Activated T-helper 1 cell treated with anti-CD3 and anti-CD28 coated beads, Interleukin-2, amount 50 U/mL, for 16 hours (primary cell): Measurements from ENCODE around the gene SNX18.
"Not testable (repeated sequence)": the region's sequence is repeated elsewhere in the genome, so short reads cannot be mapped to it uniquely, and the experiment has no call there.

ENCODE experiments used
- DNase-seq, 2 donors: peaks; one replicate each; pipeline ENCODE4 v3.0.0-alpha.2; 2020; ENCODE audit warnings: low read depth in 1 of 2, low spot score in 1 of 2

The SNX18 gene, protein sequence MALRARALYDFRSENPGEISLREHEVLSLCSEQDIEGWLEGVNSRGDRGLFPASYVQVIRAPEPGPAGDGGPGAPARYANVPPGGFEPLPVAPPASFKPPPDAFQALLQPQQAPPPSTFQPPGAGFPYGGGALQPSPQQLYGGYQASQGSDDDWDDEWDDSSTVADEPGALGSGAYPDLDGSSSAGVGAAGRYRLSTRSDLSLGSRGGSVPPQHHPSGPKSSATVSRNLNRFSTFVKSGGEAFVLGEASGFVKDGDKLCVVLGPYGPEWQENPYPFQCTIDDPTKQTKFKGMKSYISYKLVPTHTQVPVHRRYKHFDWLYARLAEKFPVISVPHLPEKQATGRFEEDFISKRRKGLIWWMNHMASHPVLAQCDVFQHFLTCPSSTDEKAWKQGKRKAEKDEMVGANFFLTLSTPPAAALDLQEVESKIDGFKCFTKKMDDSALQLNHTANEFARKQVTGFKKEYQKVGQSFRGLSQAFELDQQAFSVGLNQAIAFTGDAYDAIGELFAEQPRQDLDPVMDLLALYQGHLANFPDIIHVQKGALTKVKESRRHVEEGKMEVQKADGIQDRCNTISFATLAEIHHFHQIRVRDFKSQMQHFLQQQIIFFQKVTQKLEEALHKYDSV

DNA sequence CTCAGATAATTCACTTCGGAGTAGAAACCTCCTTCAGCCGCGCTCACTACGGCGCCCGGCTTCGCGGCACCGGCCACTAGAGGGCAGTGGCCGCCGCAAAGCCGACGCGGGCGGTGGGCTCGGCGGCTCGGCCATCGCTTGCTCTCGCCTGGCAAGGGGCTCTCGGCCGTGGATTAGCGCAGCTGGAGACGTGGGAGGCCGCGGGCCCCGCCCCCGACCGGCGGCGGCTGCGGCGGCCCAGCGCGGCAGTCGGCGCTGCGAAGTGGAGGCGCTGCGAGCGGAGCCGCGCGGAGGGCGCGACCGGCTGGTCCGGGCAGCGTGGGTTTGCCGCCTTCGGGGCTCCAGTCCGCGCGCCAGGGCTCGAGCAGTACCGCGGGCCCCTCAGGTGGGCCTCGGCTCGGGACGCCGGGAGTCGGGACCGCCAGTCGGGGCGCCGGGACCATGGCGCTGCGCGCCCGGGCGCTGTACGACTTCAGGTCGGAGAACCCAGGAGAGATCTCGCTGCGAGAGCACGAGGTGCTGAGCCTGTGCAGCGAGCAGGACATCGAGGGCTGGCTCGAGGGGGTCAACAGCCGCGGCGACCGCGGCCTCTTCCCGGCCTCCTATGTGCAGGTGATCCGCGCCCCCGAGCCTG lies at the start of gene SNX18:
SNX18 (plus strand) TSS at position 248 of the 634 bp plus-strand sequence; CDS start at position 442, 194 bp downstream.
- peak; percentile 83 to 89 for DNase-seq

- no peak for DNase-seq
These were observed 47.9 kb upstream of the SNX18 start for GRCh38 chr5:54469622-54470021.

GRCh38 chr5:54470128-54470527 lies 47.4 kb upstream of the SNX18 start:
- no peak for DNase-seq

DNA sequence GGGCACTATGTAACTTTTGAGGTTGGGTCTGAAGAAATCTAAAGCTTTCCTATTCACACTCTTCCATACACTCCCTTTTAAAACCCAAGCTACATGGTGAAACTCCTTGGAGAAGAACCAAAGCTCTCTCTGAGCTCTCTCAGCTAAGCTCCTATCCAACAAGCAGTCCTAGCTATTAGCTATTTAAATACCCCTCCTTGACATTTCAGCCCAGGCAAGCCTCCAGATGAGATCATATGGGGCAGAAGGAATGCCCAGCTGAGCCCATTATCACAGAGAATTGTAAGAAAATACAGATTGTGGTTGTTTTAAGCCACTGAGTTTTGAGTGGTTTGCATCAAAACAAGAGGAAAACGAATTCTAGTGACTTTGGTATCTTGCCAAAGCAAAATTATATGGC lies 46.9 kb upstream of the SNX18 start:
- DNase-seq, result no peak

- no peak for DNase-seq
These were observed 46.2 kb upstream of the SNX18 start for GRCh38 chr5:54471398-54471797.

DNA sequence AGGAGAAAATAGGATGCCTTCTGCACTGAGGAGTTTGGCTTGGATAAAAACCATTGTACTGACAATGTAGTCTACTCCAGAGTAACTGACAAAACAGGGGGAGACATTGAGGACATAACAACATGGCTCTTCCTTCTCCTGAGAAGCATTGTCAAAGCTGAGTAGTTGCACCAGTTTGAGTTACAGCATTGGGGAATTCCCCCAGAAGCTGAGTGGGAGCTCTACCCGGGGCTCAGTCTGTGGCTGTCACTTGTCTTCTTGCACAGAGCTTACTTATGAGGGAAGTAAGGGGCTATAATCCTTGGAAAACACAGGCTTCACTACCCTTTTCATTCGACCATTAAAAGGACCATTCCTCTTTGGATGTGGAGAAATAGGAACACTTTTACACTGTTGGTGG lies 40.9 kb upstream of the SNX18 start:
- no peak for DNase-seq

DNA sequence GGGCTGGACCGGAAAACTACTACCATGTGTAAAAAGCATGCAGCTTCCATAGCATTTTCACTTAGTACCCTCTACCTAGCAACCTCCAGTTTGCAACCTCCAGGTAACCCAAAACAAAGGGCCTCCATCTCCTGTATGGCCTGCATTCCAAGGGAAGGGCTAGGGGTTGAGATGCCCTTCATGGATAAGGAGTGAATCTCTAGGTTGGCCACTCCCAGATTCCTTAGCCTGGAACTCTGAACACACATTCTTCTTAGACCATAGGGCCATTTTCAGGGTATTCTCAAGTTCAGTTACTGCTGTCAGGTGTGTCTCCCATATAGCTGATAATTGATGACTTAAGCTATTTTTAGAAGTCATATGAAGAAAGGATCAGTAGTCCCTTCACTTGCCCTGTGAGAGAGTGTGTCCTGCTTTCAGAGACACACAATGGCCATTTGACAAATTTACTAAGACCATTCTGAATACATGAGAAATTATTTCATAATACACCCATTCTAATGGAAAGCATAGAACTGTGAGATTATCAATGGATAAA lies 39.5 kb upstream of the SNX18 start:
- DNase-seq, result no peak

GRCh38 chr5:54480296-54480695 lies 37.3 kb upstream of the SNX18 start:
- DNase-seq, result no peak

DNA sequence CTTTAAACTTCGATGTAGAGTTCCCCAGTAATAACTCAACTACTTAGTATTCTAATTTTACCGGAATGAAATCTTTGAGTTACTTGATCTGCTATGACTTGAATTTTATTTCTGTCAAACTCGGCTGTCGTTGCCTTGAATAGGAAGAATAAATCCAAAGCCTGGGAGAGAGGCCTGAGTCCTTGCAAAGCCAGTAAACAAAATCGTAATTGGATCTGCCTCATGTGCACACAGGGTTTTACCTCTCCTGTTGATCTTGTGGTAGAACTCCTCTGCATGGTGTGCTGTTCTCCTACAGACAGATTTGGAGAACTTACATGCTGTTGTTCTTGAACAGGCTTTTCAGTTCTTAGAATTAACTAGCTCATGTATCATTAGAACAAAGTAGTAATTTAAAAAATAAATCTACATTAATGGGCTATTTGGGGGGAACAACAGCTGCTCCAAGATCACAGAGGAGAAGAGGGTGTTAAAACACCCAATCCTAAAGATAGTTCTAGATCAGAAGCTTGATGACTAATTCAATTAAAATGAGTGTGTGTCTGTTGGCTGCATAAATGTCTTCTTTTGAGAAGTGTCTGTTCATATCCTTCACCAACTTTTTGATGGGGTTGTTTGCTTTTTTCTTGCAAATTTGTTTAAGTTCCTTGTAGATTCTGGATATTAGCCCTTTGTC lies 33.2 kb upstream of the SNX18 start:
- DNase-seq, result no peak

GRCh38 chr5:54485659-54486058 lies 31.9 kb upstream of the SNX18 start:
- DNase-seq, result not testable (repeated sequence)

DNA sequence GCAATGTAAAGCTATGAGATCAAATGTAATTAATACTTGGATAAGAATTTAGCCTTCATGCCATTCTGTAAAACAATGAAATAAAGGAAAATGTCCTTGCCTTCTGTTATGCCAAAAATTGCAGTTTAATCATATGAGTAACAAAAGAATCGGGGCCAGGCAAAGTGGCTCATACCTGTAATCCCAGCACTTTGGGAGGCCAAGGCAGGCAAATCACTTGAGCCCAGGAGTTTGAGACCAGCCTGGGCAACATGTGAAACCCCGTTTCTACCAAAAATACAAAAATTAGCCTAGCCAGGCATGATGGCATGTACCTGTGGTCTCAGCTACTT lies 27.9 kb upstream of the SNX18 start:
- DNase-seq, result not testable (repeated sequence)

- no peak for DNase-seq
These were observed 26.2 kb upstream of the SNX18 start for GRCh38 chr5:54491326-54491725.

DNA sequence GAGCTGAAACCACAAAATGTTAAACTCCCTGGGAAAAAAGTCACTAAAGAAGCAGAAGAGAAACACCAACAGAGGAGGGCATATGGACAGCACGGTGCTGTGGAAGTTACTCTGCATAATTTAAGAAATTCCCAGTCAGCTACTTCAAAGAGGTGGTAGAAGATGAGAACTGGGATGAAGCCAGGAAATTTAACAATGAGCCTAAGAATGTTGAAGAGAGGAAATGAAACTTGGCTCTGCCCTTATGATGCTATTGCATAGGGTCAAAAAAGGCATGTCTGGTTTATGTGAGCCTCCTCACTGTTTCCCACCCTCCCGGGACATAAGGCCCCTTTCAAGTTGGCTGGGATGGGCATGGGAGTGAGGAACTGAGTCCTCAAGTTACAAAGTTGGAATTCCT lies 25.4 kb upstream of the SNX18 start:
- DNase-seq, result no peak

DNA sequence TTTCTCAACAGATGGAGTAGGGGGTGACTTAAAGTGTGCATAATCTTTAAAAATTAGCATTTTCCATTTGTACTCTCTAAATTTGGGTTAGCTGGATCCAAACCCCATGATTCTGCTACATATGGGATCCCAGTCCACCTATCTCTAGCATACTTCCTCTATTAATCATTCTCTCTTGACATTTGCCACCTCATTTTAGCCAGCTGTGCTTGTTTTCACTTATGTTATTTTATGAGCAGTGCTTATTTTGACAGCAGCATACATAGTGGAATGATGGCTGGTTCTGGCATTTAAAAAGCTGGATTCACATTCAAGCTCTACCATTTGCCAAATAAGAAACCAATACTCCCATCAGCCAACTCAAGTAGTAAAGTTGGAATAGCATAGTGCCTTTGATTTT lies 22.5 kb upstream of the SNX18 start:
- DNase-seq, result no peak

- no peak for DNase-seq
These were observed 3.3 kb upstream of the SNX18 start for GRCh38 chr5:54514291-54514690.

DNA sequence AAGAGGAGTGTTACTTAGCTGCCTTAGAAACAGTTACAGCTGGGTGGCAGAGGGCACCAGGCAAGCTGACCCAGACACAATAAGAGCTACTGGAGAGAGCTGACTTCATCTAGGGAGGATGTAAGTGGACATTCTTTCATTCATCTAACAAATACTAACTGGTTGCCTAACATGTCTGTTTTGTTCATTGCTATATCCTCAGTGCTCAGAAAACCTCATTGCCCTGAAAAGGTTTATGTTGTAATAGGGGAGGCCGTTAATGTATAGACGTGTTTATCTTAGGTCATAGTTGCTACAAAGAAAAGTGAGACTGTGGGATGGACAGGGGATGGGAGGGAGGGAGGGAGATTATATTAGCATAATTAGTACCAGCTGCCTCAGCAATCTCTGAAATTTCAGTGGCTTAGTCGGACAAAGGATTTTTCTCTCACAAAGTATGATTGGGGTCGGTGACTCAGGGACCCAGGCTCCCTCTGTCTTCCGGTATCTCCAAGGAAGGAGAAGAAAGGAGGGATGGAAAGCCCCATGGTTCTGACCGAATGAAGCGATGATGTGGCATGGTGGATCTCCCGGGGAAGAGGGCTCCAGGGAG lies 2.6 kb upstream of the SNX18 start:
- DNase-seq, result no peak

DNA sequence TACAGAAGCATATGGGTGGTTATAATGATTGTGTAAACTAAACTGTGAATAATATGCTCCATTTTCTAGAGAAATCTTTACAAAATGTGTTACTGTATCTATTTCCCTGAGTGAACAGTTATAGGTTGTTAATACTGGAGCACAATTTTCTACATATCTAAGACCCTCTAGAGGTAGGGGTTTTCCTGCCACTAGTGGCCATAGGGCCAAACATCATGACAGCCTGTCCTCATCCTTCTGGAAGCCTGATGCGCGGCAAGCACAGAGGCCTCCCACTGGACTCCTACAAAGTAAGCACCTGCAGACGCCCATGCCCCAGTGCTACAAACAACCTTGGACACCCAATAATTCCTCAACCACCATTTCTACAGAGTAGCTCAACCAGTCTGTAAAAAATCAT lies 1.9 kb upstream of the SNX18 start:
- no peak for DNase-seq

DNA sequence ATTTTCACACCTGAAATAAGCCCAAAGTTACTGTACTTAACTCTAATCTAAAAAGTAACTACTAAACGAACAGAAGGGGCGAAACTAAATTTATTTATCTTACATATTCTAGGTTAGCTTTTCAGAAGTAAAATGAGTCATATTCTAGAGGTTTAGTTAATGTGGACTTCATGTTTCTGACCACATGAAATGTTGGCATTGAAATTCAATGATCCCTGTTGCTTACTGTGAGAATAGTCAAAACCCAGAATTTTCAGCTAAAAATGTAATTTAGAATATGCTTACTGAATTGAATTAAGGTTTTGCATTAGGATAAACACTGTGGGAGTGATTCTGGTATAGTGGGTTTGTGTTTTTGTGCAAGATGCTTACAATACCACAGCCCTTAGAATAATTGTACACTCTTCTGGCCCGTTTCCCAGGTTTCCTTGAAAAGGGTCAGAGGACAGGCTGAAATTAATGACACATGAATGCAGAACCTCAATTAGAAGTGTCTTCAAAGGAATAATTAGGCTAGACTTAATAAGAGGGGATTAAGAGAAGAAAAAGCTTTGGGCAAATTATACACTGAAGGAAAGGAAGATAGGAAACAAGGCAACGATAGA lies 1.4 kb upstream of the SNX18 start:
- DNase-seq, result no peak

- DNase-seq, result no peak
These were observed 416 bp upstream of the SNX18 start for GRCh38 chr5:54517174-54517511.

DNA sequence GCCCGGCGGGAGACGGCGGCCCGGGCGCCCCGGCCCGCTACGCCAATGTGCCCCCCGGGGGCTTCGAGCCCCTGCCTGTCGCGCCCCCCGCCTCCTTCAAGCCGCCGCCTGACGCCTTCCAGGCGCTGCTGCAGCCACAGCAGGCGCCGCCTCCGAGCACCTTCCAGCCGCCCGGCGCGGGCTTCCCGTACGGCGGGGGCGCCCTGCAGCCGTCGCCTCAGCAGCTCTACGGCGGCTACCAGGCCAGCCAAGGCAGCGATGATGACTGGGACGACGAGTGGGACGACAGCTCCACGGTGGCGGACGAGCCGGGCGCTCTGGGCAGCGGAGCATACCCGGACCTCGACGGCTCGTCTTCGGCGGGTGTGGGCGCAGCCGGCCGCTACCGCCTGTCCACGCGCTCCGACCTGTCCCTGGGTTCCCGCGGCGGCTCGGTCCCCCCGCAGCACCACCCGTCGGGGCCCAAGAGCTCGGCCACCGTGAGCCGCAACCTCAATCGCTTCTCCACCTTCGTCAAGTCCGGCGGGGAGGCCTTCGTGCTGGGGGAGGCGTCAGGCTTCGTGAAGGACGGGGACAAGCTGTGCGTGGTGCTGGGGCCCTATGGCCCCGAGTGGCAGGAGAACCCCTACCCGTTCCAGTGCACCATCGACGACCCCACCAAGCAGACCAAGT lies 723 bp downstream of the SNX18 start:
- DNase-seq, result peak; percentile 24 to 37
